ENCODE results near the gene RBM23.

The RBM23 gene

GRCh38 chr14:22885975-22886374 is 33.0 kb downstream of the RBM23 start:
- no peak for DNase-seq (ENCODE audit: low spot score)

- DNase-seq (ENCODE audit: low spot score), result no peak
These were observed 34.0 kb downstream of the RBM23 start for GRCh38 chr14:22884738-22885523.

GRCh38 chr14:22884076-22884737 is 34.7 kb downstream of the RBM23 start:
- DNase-seq (ENCODE audit: low spot score), result no peak

GRCh38 chr14:22883173-22883976 is 35.6 kb downstream of the RBM23 start, which contains the start of gene REM2:
Gene REM2, plus strand, starts transcription at chr14:22883222. Its CDS starts 66 bp downstream, at chr14:22883288.
- DNase-seq (ENCODE audit: low spot score), result no peak

GRCh38 chr14:22882529-22883172 is 36.3 kb downstream of the RBM23 start:
- peak; percentile 30 for DNase-seq (ENCODE audit: low spot score)

DNA sequence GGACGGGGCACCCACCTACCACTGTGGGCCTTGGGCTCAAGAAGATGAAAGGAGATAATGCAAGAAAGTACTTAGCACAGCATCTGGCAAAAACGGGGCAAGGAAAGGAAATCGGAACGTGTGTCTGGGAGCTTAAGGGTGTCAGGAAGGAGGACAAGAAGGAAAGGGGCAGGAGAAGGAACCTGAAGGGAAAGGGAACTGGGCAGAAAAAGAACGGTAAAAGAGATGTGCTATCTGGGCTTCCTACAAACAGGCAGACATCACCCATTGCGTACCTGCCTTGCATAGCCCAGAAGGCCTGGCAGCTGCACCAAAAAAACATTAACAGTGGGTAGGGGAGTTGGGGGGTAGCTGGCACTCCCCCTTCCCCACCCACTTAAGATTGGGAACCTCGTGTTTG is 36.9 kb downstream of the RBM23 start:
- DNase-seq (ENCODE audit: low spot score), result no peak

GRCh38 chr14:22878271-22879246 is 40.4 kb downstream of the RBM23 start:
- DNase-seq (ENCODE audit: low spot score), result no peak

DNA sequence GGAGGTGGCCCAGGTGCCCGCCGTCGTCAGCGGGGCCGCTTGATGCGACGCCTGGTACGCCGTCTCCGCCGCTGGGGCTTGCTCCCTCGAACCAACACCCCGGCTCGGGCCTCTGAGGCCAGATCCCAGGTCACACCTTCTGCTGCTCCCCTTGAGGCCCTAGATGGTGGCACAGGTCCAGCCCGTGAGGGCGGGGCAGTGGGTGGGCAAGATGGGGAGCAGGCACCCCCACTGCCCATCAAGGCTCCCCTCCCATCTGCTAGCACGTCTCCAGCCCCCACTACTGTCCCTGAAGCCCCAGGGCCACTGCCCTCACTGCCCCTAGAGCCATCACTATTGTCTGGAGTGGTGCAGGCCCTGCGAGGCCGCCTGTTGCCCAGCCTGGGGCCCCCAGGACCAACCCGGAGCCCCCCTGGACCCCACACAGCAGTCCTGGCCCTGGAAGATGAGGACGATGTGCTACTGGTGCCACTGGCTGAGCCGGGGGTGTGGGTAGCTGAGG is 41.9 kb downstream of the RBM23 start:
- no peak for DNase-seq (ENCODE audit: low spot score)

DNA sequence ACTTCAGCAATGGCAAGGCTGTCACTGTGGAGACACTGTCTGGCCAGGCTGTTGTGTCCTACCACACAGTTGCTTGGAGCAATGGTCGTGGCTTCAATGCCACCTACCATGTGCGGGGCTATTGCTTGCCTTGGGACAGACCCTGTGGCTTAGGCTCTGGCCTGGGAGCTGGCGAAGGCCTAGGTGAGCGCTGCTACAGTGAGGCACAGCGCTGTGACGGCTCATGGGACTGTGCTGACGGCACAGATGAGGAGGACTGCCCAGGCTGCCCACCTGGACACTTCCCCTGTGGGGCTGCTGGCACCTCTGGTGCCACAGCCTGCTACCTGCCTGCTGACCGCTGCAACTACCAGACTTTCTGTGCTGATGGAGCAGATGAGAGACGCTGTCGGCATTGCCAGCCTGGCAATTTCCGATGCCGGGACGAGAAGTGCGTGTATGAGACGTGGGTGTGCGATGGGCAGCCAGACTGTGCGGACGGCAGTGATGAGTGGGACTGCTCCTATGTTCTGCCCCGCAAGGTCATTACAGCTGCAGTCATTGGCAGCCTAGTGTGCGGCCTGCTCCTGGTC is 43.1 kb downstream of the RBM23 start:
- DNase-seq (ENCODE audit: low spot score), result no peak

GRCh38 chr14:22875003-22875747 is 43.8 kb downstream of the RBM23 start:
- no peak for DNase-seq (ENCODE audit: low spot score)

- DNase-seq (ENCODE audit: low spot score), result no peak
These were observed 46.0 kb downstream of the RBM23 start for GRCh38 chr14:22872833-22873520.

DNA sequence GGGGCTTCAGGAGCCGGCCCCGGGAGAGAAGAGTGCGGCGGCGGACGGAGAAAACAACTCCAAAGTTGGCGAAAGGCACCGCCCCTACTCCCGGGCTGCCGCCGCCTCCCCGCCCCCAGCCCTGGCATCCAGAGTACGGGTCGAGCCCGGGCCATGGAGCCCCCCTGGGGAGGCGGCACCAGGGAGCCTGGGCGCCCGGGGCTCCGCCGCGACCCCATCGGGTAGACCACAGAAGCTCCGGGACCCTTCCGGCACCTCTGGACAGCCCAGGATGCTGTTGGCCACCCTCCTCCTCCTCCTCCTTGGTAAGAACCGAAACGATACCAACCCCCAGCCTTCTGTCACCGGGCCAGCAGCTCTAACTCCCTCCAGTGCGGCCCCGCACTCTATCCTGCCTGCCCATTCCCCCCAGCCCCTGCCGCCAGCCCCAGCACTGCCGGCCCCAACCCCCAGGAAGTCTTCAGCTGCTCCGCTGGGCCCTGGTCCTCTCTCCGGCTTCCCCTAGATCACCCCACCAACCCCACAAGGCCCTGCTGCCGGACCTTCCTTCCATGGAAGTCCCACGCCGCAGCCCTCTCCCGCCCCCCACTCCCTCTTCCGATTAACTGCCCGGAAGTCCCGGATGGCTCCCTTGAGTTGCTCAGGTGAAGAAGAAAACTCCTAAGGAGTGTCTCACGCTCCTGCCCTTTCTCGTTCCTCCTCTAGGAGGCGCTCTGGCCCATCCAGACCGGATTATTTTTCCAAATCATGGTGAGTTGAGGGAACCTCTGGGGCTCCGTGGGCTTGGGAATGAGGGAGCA is 46.7 kb downstream of the RBM23 start:
- DNase-seq (ENCODE audit: low spot score), result peak; percentile 68

DNA sequence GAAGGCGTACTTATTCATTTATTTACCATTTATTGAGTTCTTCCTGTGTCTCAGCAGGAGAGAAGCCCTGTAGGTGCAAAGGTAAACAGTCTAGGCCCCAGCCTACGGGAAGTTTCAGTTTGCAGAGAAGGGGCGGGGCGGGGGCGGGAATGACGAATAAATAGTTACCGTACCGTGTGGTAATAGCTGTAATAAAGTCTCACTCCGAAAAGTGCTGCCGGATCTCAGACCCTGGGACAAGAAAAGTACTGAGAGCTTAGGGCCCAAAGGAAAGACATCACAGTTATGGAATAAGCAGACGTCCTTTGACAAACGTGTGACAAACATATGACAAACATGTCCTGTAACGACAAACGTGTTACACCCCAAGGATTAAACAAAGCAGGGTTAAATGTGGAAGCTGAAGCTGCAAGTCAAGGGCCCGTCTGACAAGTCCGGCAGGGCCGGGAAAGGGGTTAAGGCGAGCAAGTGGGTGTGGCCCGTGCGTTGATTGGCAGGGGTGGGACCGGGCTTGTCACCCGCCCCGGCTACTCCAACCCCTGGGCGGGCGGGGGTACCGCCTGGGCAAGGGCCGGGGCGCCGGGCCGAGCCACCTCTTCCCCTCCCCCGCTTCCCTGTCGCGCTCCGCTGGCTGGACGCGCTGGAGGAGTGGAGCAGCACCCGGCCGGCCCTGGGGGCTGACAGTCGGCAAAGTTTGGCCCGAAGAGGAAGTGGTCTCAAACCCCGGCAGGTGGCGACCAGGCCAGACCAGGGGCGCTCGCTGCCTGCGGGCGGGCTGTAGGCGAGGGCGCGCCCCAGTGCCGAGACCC is 47.5 kb downstream of the RBM23 start, which contains the start of gene LRP10:
Gene LRP10 (plus strand): TSS at position 517 of the 809 bp plus-strand sequence. CDS start 564 bp downstream, outside the sequence.
- peak; percentile 83 for DNase-seq (ENCODE audit: low spot score)

GRCh38 chr14:22870811-22871223 is 48.1 kb downstream of the RBM23 start:
- no peak for DNase-seq (ENCODE audit: low spot score)

DNA sequence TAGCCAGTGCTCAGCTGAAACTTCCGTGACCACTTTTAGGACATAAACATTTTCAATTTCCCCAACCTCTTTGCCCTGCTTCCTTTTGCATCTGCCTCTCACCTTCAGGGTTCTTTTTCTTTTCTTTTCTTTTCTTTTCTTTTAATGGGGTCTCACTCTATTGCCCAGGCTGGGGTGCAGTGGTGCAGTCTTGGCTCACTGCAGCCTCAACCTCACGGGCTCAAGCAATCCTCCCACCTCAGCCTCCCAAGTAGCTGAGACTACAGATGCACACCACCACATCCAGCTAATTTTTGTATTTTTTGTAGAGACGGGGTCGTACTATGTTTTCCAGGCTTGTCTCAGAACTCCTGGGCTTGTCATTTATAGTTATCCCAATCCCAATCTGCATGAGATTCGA is 52.1 kb downstream of the RBM23 start:
- DNase-seq (ENCODE audit: low spot score), result no peak

GRCh38 chr14:22865424-22866405 is 53.2 kb downstream of the RBM23 start:
- DNase-seq (ENCODE audit: low spot score), result no peak

All from CD4-positive, alpha-beta T cell treated with Interleukin-6 at 100 ng/mL for 8 hours (primary cell).